ENCODE data around the gene FBXW11.

- no peak for TF ChIP-seq CTCF (IDR thresholded peaks at IDR 0.05; ENCODE audit: low read depth, low read length, poor library complexity, severe bottlenecking)
- no peak for TF ChIP-seq EZH2phosphoT487 (IDR thresholded peaks at IDR 0.05; ENCODE audit: borderline replicate concordance, low read length)
These were observed 189.8 kb downstream of the FBXW11 start for GRCh38 chr5:171816666-171817065.
